Activated CD4-positive, CD25-positive, alpha-beta regulatory T cell (primary cell): ENCODE results near the gene TAF8.

Source experiments
- DNase-seq, 4 experiments: peaks; one replicate each; lab custom pipeline; 2025; lab: John Stamatoyannopoulos, UW

Gene TAF8

DNA sequence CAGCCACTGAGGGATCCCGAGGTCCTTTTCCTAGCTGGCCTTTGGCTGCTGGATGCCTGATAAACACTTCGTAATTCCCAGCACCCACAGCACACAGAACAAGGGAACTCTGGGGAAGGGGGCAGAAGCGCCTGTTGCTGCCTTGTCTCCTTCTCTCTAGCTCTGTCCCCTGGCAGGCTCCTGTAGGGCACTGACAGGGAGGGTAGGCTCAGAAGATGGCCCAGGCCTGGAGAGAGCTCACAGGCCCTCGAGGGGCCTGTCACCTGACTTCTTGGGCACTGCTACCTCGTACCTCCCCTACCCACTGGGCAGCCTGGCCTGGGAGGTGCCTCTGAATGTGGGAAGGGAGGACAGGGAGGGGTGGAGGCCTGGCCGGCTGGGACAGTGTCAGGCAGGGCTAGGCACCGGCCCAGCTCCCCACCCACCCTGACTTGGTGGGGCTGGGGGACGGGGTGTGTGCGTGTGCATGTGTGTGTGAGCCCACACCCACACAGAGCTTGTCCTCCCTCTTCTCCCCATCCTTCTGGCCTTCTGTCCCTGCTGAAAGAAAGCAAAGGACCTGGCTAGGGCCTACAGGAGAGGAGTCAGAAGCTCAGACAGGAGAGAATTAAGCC lies 74.0 kb downstream of the TAF8 start:
- no peak for DNase-seq

DNA sequence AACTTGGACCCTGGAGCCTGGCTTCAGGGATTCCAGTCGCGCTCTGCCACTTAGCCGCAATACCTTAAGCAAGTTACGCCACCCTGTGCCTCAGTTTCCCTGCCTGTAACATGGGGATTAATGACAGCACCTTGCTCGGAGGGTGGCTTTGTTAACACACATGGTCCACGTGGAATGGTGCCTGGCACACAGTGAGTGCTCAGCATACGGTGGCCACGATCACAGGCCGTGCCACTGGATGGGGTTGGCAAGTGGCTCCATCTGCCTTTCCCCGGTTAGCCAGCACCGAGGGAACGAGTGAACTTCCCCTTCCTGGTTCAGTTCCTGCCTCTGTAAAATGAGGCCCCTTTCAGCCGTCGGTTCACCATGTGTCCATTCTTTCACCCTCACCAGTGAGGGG lies 74.9 kb downstream of the TAF8 start:
- DNase-seq = no peak

DNA sequence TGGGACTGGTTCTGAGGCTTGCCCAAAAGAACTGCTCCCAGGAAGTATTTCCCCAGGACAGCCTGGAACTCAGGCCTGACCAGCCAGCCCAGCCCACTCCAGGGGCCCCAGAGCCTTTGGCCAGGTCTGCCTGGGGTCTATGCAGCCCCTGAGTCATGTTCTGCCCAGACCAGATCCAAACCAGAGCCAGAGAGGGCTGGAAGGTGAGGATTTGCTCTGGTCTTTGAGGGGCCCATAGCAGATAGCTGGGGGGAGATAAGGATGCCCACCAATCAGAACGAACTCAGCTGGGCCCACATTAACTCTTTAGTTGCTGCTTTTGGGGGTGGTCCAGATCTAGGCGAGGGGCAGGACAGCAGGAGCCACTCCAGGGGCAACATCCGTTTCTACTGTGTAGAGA lies 75.3 kb downstream of the TAF8 start:
- DNase-seq = no peak

DNA sequence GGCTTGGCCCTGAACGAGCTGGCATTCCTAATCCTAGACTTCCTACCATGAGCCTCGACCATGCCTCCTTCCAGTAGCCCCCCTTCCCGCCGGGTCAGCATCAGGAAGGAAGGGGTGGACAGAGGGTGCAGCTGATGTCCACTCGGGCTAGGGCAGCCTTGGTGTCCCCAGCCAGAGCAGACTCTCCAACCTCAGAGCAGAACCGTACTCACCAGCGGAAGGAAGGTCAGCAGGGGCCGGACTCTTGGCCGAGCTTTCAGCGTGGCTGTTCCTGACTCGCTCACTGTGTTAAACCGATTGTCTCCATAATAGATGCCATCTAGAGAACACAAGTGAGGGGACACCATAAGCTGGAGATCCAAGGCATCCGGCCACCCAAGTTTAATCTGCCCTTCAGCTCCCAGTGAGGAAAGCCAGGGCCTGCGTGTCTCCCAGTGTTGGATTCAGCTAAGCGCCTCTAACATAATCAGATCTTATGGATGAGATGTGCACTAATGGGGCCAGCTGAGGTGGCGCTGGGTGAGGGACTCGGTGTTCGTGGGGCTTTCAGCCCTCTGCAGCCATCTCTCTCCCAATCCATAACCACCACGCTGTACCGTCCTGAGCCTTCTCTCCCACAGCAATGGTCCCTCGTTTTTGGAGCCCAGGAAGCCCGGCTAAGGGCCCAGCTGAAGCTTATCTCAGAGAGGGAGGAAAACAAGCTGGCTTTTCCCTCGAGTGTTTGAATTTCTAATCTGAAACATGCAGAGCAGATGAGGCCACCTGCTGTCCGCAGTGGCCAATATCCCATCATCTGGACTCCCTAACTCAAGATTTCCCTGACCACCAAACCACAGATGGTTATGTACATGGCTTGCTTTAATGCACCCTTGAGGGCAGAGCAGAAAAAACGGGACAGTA lies 78.4 kb downstream of the TAF8 start:
- DNase-seq = no peak

DNA sequence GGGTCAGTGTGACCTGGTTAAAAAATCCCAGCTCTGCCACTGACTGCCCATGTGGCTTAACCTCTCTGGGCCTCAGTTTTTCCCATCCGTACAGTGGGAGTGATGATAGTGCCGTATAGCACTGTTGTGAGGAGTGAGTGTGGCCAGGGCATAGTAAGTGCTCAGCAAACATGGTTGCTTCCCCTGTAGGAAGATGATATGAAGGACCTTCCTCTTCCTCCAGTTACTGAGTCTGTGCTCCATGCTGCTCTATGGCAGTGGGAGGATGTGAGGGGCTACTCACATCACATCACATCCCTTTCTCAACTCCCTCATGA lies 79.0 kb downstream of the TAF8 start:
- no peak for DNase-seq

DNA sequence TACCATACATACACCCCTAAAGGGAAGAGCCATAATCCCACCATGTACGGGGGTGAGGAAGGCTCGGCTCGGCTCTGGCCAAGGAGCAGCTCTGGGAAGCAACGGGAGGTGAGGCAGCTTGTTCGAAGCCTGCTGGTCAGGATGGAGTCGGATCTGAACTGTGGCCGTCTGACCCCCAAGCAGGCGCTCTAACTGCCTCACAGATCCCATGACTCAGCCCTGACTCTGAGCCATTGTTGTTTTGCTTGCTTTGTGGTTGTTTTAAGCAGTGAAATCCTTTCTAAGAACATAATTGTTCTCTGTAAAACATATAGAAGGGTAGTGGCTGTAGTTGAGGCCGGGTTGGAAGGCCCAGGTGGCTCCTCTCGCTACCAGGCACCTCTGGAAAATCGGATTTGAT lies 81.2 kb downstream of the TAF8 start:
- DNase-seq = no peak

DNA sequence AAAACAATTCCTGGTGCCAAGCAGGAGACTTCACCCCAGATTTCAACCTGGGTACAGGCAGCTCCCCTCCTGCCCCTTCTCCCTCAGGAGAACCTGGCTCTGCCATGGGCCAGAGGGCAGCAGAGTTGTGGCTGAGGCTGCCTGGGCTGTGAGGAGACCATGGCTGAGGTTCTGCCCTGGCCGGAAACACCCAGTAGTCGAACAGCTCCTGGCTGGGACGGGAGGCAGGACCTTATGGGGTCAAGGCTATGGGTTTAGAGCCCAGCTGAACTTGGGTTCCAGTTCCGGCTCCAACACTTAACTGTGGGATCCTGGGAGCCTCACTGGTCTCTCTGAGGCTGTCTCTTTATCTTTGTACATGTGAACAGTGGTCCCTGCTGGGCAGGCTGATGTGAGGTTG lies 83.6 kb downstream of the TAF8 start:
- DNase-seq = no peak

DNA sequence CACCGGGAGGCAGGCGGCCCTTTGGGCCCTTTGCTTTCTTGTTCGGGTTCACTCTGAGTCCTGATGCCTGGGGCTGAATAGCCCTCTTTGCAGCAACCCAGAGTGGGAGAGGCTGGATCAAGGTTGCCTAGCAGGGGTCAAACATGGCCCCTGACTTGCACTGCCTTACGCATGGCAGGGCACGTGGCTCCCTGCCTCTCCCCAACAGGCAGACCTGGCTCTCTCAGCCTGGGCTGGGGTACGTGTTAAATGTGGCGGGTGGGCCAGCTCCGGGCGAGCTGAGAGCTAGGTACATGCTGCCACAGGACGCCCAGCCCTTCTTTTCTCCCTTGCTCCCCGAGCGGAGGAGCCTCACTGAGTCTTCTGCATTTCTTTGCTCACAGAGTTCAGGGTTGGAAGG lies 84.8 kb downstream of the TAF8 start:
- no peak for DNase-seq

DNA sequence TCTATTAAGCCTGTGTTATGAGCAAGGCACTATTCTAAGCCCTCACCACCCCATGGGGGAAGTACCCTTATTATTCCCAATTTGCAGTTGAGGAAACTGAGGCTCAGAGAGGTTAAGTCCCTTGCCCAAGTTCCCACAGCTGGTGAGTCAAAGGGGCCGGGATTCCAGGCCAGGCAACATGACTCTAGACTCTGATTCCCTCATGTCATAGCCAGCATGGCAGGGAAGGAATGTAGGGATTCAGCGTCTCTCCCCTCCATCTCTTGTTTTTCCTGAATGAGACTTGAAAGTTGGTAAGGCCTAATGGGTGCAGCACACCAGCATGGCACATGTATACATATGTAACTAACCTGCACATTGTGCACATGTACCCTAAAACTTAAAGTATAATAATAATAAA lies 85.4 kb downstream of the TAF8 start:
- DNase-seq = no peak

DNA sequence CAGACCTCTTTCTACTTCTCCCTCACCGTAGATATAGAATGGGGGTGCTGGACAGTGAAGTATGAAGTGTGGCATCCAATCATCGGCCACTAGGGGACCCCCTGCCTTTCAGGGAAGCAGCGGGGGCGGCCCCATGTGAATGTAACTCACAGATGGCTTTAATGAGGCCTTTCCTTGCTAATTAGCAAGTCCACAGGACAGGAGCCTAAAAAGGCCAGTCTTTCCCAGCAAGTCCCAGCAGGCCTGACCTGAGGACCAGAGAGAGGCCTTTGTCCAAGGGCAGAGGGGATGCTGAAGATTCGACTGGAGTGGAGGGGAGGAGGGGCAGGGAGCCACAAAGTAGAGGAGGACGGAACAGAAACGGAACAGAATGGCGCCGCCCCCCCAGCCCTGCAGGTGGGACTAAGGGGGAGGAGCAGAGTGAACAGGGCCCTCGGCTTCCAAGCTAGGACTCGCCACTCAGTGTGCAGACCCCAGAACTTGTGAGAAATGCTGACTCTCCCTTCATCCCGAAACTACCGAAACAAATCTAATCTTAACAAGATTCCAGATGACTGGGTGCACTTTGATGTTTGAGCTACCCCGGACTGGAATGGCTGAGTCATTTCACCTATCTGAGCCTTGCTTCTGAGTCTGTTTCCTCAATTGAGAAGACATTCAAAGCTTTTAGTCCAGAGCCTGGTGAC lies 86.3 kb downstream of the TAF8 start:
- no peak for DNase-seq
